HPDE6-E6E7 (cell line): ENCODE data around the gene ZFAND6.

Experiments used
- DNase-seq: peaks from one replicate; pipeline ENCODE4 v3.0.0; 2011; ENCODE audit warnings: missing footprints; ENCODE audit errors: extremely low spot score

Gene ZFAND6

GRCh38 chr15:80049046-80049445 lies 10.4 kb upstream of the ZFAND6 start:
- no peak for DNase-seq

- no peak for DNase-seq
These were observed 6.7 kb upstream of the ZFAND6 start for GRCh38 chr15:80052597-80053304.

- no peak for DNase-seq
These were observed 3.5 kb upstream of the ZFAND6 start for GRCh38 chr15:80055933-80056332.

- DNase-seq = no peak
These were observed 1.4 kb upstream of the ZFAND6 start for GRCh38 chr15:80058044-80058443.

- peak; percentile 49 for DNase-seq
These were observed 395 bp downstream of the ZFAND6 start for GRCh38 chr15:80059786-80060355.

- DNase-seq = no peak
These were observed 1.0 kb downstream of the ZFAND6 start for GRCh38 chr15:80060356-80061006.

- no peak for DNase-seq
These were observed 2.1 kb downstream of the ZFAND6 start for GRCh38 chr15:80061582-80061981.

GRCh38 chr15:80066912-80067311 lies 7.4 kb downstream of the ZFAND6 start:
- no peak for DNase-seq

- DNase-seq = no peak
These were observed 9.1 kb downstream of the ZFAND6 start for GRCh38 chr15:80068578-80068977.

GRCh38 chr15:80070840-80071239 lies 11.4 kb downstream of the ZFAND6 start:
- no peak for DNase-seq

- DNase-seq = no peak
These were observed 12.2 kb downstream of the ZFAND6 start for GRCh38 chr15:80071652-80072051.

- peak; percentile 53 for DNase-seq
These were observed 13.0 kb downstream of the ZFAND6 start for GRCh38 chr15:80072285-80072994.

- DNase-seq = no peak
These were observed 13.7 kb downstream of the ZFAND6 start for GRCh38 chr15:80073197-80073596.

- DNase-seq = no peak
These were observed 17.1 kb downstream of the ZFAND6 start for GRCh38 chr15:80076321-80077318.

GRCh38 chr15:80081390-80081789 lies 21.9 kb downstream of the ZFAND6 start:
- DNase-seq = no peak

- DNase-seq = no peak
These were observed 27.6 kb downstream of the ZFAND6 start for GRCh38 chr15:80087104-80087503.

- no peak for DNase-seq
These were observed 30.6 kb downstream of the ZFAND6 start for GRCh38 chr15:80090041-80090440.

GRCh38 chr15:80090879-80091503 lies 31.5 kb downstream of the ZFAND6 start:
- no peak for DNase-seq

GRCh38 chr15:80093854-80094418 lies 34.5 kb downstream of the ZFAND6 start:
- peak; percentile 4 for DNase-seq

- DNase-seq = no peak
These were observed 36.0 kb downstream of the ZFAND6 start for GRCh38 chr15:80095511-80095910.
